Measurements from ENCODE around the gene TSC22D4. TPM values are rescaled to one million over a fixed set of nuclear protein-coding genes. Genes with fewer than 3 reads are reported as not detected.

The TSC22D4 gene
- total RNA-seq = 23.0 and 23.6 TPM in 2 replicates

DNA sequence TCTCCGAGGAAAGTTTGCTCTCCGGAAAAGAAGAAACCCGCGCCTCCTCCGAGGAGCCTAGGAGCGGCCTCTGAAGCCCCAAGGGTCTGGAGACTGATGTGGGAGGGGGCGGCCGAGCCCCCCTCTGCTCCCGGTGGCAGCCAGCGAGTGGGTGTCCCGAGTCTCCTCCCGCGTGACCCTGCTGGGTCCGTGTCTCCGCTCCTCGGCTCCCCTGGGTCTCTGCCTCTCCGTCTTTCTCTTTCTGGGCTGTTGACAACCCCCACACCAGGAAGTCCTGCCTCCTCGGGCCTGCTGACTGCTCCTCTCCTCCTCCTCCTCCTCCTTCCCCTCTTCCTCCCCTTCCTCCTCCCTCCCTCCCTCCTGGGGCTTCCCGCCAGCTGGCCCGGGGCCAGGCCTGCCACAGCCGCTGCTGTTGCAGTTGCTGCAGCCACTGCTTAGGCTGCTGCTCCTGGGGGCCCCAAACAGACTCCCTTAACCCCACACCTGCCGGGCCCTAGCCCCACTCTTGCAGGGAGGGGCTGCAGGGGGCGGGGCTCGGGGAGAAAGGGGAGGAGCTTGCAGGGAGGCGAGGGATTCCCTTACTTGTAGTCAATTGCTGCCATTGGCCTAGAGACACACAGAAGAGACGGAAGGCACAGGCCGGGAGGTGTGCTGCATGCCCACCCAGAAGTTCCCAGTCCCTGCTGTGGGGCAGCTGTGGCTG is at the start of gene TSC22D4:
Gene TSC22D4 (minus strand): TSS at position 257 of the 703 bp plus-strand sequence. CDS start 1,176 bp downstream, outside the sequence.

DNA sequence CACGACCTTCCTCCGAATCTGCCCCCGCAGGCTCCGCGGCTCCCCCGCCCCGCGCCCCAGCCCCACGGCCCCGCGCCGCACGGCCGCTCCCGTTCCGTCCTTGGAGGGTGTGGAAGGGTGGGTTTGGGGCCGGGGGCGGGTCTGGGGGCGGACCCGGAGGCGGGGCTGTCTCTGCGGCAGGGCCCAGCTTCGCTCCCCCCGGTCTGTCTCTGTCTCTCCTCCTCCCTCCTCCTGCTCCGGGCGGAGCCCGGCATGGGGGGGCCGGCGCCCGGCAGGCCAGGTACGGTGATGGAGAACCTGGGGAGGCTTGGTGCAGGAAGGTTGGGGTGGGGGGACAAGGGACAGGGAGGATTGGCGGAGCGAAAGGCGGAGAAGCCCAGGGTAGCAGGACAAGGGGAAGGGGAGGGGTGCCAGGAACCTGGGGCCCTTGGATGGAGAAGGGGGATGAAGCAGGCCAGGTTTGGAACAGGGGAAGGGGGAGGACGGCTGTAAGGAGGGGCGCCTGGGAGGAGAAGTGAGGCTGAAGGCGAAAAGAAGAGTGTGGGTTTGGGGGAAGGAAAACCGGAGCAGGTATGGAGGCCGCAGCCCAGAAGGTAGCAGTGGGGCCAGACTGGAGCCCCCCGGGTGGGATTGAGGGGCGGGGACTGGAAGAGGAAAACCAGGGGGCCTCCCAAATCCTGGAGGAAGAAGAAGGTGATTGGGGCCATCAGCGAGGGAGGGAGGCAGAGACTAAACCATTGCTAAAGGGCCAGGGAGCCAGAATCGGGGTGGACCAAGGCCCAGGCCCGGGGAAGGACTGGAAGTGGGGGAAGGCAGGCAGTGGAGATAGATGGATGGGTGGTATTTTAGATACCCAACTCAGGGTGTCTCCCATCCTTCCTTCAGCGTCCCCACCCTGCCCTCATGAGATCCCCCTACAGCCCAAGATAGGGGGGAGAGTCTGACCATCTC is 5.0 kb upstream of the TSC22D4 start, which contains the start of gene NYAP1:
Gene NYAP1 (plus strand): TSS at position 206 of the 951 bp plus-strand sequence. CDS start 1,385 bp downstream, outside the sequence.

DNA sequence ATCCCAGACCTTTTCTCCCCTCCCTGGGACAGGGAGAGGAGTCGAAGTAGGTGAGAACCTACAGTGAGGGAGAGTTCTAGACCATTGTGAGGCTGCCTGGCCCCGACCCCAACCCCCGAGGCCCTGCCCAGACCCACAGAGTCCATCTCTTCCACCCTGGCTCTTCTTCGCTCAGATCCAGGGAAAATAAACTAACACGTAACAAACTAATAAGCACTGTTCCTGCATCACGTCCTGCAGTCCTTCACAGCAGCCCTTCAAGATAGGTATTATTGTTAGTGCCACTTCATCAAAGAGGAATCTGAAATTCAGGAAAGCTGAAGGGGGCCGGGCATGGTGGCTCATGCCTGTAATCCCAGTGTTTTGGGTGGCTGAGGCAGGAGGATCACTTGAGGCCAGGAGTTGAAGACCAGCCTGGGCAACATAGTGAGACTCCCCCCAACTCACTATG is 14.8 kb downstream of the TSC22D4 start, which contains the start of gene SPACDR:
Gene SPACDR (minus strand): TSS at position 51 of the 451 bp plus-strand sequence. CDS start 235 bp downstream, outside the sequence.

DNA sequence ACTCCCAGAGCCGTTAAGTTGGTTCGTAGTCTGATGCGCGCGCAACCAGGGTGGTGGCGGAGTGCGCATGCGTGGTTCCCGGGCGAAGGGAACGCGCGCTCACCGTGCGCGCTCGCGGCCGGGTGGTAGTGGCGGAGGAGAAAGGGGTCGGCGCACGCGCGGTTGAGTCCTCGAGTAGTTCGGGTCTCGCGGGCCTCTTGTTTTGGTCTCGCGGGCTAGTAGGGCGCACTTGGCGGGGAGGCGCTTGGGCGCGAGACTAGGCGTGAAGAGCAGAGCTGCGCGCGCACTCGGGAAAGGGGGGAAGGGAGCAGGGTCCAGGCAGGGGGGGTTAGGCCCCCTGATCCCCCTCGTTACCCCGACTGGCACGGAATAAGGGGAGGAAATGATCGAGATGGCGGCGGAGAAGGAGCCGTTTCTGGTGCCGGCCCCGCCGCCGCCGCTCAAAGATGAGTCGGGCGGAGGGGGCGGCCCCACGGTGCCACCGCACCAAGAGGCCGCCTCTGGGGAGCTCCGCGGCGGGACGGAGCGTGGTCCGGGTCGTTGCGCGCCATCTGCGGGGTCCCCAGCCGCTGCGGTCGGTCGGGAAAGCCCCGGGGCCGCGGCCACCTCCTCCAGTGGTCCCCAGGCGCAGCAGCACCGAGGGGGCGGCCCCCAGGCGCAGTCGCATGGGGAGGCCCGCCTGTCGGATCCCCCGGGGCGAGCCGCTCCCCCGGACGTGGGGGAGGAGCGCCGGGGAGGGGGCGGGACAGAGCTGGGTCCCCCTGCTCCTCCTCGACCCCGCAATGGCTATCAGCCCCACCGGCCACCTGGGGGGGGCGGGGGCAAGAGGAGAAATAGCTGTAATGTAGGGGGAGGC is 49.1 kb downstream of the TSC22D4 start, which contains the start of gene MEPCE:
Gene MEPCE (plus strand): TSS at position 195 of the 856 bp plus-strand sequence. CDS start 188 bp downstream, at position 383.

DNA sequence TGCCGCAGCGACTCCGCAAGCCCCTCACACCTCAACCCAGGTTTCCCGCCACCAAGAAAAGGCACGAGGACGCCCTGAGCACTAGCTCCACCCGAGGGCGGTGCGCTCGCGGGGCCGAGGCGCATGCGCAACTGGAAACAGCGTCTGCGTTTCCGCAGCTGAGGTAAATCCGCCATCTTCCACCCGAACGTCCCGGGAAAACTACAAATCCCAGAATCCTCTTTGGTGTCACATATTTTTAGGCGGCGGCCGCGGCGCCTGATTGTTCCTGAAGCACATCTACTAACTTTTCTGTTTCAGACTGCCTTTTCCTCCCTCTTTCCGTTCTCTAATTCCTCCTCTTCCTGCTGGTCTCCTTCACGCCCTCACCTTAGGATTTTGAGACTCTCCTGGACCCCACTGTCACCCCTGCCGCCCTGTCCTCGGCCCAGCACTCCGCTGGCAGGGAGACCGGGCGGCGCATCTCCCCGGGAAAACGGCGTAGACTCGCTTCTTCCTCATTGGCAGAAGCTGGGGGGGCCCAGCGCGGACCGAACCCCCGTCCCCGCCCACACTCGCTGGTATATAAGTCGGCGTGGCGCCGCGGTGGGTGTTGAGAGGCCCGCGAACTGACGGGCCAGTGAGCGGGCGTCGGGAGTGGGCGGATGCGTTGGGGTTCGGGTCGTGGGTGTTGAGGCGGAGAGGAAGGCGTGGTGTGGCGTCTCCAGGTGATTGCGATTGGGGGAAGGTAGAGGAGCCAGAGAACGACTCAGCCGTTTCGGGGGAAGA is 50.6 kb downstream of the TSC22D4 start, which contains the start of gene ZCWPW1:
Gene ZCWPW1 (minus strand): TSS at position 505 of the 768 bp plus-strand sequence. CDS start 8,054 bp downstream, outside the sequence.

Other genes starting within 250 kb of the TSC22D4 start
- not detected in 2 replicates for gene SPDYE3, start 171.5 kb downstream of the TSC22D4 start, total RNA-seq
- 8.1 and 9.4 TPM in 2 replicates for gene PILRB, start 121.1 kb downstream of the TSC22D4 start, total RNA-seq
- 0.12 TPM in 1 of 2 replicates, not detected in the other for gene PILRA, start 105.7 kb downstream of the TSC22D4 start, total RNA-seq
- 1.4 TPM in 2 replicates for gene ZCWPW1, start 50.5 kb downstream of the TSC22D4 start, total RNA-seq
- gene MEPCE, start 49.4 kb downstream of the TSC22D4 start, total RNA-seq = 28.5 and 40.4 TPM in 2 replicates
- 32.9 and 36.2 TPM in 2 replicates for gene PPP1R35, start 42.7 kb downstream of the TSC22D4 start, total RNA-seq
- 0.37 TPM in 1 of 2 replicates, not detected in the other for gene SPACDR, start 15.0 kb downstream of the TSC22D4 start, total RNA-seq
- 1.2 and 2.5 TPM in 2 replicates for gene NYAP1, start 4.7 kb upstream of the TSC22D4 start, total RNA-seq
- gene AGFG2, start 60.0 kb upstream of the TSC22D4 start, total RNA-seq = 4.4 and 5.1 TPM in 2 replicates
- not detected in 2 replicates for gene SAP25, start 94.7 kb upstream of the TSC22D4 start, total RNA-seq
- 17.7 and 21.7 TPM in 2 replicates for gene LRCH4, start 106.9 kb upstream of the TSC22D4 start, total RNA-seq
- gene FBXO24, start 107.1 kb upstream of the TSC22D4 start, total RNA-seq = 0.55 and 1.4 TPM in 2 replicates
- gene PCOLCE, start 123.1 kb upstream of the TSC22D4 start, total RNA-seq = 79.7 and 107 TPM in 2 replicates
- 3.5 and 5.6 TPM in 2 replicates for gene MOSPD3, start 133.3 kb upstream of the TSC22D4 start, total RNA-seq
- gene TFR2, start 162.3 kb upstream of the TSC22D4 start, total RNA-seq = 0.33 and 0.37 TPM in 2 replicates
- not detected in 2 replicates for gene ACTL6B, start 177.2 kb upstream of the TSC22D4 start, total RNA-seq
- 64.2 and 93.7 TPM in 2 replicates for gene GNB2, start 194.5 kb upstream of the TSC22D4 start, total RNA-seq
- gene GIGYF1, start 215.0 kb upstream of the TSC22D4 start, total RNA-seq = 23.5 and 32.0 TPM in 2 replicates
- 33.4 and 51.5 TPM in 2 replicates for gene POP7, start 226.9 kb upstream of the TSC22D4 start, total RNA-seq
- gene EPO, start 241.3 kb upstream of the TSC22D4 start, total RNA-seq = not detected in 2 replicates

All from uterine smooth muscle cell (primary cell).